ENCODE results near the gene METAP1D.
A peak's percentile ranks its signal among the peaks of the same experiment; 100 is the strongest.

METAP1D gene

DNA sequence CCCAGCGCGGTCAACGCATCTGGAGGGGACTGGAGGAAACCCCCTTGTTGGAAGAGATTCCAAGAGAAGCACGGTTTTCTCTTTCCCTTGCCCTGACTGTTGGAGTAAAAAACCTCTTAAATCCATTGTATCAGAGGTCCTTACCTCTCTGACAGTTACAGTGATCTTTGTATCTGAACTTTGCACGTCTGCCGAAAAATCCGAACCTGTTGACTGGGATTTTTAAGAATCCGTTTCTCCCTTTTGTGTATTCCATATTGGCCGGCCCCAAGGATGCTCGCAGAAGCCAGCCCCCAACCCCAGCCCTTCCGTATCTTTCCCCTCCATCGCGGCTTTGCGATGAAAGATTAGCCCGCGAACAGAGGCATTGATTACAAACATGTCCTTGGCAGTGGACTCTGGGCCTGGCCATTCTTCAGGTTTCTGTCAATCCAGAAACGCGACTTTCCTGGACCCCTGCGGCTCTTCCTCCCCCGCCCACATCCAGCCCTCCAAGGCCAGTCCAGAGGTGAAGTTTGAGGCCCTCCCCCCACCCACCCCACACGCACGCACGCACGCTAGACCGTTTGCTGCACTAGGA, 81.0 kb downstream of the METAP1D start:
- Histone ChIP-seq H3K27me3 (replicated peaks; ENCODE audit: control insufficient read depth, insufficient read depth, low read length) (no peaks in the 10 kb centered on the region; the same call in none of the 2 replicates), H3K4me3 (replicated peaks; ENCODE audit: low read depth, low read length) (no peak overlapping the region), H3K36me3 (ENCODE audit: control insufficient read depth, insufficient read depth, low read length) (no peaks in the 10 kb centered on the region)
- TF ChIP-seq, protein P1, sequence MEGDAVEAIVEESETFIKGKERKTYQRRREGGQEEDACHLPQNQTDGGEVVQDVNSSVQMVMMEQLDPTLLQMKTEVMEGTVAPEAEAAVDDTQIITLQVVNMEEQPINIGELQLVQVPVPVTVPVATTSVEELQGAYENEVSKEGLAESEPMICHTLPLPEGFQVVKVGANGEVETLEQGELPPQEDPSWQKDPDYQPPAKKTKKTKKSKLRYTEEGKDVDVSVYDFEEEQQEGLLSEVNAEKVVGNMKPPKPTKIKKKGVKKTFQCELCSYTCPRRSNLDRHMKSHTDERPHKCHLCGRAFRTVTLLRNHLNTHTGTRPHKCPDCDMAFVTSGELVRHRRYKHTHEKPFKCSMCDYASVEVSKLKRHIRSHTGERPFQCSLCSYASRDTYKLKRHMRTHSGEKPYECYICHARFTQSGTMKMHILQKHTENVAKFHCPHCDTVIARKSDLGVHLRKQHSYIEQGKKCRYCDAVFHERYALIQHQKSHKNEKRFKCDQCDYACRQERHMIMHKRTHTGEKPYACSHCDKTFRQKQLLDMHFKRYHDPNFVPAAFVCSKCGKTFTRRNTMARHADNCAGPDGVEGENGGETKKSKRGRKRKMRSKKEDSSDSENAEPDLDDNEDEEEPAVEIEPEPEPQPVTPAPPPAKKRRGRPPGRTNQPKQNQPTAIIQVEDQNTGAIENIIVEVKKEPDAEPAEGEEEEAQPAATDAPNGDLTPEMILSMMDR (IDR thresholded peaks at IDR 0.05; ENCODE audit: insufficient read depth, low read length, poor library complexity, severe bottlenecking) = no peak
- no peak for DNase-seq (ENCODE audit: extremely low read depth, insufficient read length)

DNA sequence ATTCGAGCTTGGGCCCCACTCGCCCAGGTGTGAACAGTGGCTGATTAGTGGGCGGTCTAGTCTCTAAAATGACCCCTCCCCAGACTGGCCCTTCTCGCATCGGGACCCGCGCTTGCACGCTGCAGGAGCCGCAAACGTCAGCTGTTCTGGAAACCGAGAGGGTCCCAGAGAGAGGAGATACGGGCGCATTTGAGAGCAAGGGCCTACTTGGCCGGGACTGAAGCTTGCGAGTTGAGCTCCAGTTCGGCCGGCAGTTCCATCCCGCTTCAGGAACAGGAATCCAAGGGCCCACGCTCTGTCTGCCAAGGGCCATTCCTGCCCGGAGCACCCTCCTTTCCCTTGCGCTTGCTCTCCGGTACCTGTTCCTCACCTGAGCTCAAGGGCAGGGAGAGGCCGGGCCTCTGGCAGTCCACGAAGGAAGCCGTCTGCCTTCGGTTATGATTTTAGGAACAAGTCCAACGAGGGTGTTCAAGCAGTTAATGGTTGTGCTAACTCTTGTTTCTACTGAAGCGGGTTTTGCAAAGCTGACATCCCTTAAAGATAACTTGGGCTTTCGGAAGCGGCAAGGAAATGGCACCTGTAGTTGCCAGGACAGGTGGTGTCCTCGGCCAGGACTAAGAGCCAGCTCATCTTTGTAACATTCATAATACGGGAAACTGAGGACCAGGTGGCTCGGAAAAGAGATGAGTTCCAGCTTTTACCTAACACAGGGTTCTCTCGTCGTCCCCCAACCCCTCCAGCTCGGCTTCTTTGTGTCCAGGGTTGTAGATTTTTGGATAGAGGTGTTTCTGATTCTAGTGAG, 81.7 kb downstream of the METAP1D start:
- Histone ChIP-seq H3K27me3 (replicated peaks; ENCODE audit: control insufficient read depth, insufficient read depth, low read length) (no peaks in the 10 kb centered on the region; the same call in none of the 2 replicates), H3K4me3 (replicated peaks; ENCODE audit: low read depth, low read length) (no peak overlapping the region), H3K36me3 (ENCODE audit: control insufficient read depth, insufficient read depth, low read length) (no peaks in the 10 kb centered on the region)
- TF ChIP-seq, protein P1 (IDR thresholded peaks at IDR 0.05; ENCODE audit: insufficient read depth, low read length, poor library complexity, severe bottlenecking) = no peak
- DNase-seq (ENCODE audit: extremely low read depth, insufficient read length) = no peak

DNA sequence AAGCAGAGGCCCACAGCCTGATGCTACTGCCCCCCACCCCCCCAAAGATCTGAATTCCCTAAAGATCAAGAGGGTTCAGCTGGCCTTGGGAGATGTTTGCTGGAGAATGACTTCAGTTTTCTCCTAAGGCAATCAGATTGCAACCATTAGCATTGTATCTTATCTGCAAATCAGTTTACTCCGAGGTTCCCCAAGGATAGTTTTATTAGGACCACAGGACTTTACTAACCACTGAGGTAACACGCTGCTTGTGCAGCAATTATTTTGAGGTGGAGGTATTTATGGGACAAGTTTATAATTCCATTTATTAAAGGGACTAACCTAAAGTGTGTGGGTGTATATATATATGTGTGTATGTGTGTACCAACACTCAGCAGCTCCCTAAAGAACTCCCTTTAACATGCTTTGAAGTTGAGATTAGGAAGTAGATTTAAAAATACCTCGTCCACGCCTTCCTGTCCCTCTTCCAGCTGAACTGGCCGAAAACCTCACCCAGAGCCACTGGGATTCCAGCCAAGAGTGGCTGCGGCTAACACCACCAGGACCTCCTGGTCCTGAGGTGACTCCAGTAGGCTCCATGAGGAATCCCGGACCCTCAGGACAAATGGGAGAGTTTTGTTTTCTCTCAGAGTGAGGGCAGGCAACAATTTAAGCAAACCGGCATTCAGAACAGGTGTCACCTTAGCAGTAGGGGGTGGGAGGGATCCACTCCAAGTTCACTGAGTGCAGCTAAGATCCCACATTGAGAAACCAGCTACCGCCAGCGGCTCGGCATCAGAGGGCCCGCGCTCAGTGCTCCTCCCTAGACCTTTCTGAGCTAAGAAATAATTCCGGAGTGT, 82.6 kb downstream of the METAP1D start:
- TF ChIP-seq, protein P1 (IDR thresholded peaks at IDR 0.05; ENCODE audit: insufficient read depth, low read length, poor library complexity, severe bottlenecking) = no peak
- H3K27me3 ChIP-seq (replicated peaks; ENCODE audit: control insufficient read depth, insufficient read depth, low read length) = no peaks in the 10 kb centered on the region; the same call in none of the 2 replicates
- H3K36me3 ChIP-seq (ENCODE audit: control insufficient read depth, insufficient read depth, low read length) = no peaks in the 10 kb centered on the region
- DNase-seq (ENCODE audit: extremely low read depth, insufficient read length) = no peak
- H3K4me3 ChIP-seq (replicated peaks; ENCODE audit: low read depth, low read length) = no peak overlapping the region

DNA sequence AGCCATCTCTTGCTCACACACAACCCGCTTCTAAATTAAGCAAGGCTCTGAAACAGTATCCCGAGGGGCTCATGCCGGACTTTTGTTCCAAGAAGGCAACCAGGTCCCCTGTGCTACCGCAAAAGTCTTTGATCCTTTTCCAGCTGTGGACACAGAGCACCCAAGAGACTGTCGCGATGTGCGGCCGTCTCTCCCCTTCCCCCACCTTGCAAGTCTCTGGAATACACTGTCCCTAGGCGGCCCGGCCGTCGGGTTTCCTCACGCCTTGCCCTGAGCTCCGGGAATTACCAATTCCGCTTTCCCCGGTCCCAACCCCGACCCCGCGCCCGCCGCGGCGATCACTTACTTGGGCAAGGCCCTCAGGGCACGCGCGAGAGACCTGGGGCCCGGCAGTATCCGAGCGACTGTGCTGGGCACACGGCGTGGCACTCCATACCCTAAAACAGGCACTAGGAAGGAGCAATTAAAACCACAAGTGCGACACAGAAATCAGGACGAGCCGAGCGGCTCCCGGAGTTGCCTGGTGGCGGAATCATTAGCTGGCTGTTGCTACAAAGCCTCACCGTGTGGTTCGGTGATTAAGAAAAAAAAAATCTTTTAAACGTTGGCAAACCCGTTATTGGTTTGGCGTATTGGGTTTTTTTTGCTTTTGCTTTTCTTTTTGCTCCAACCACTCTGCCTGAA, 83.3 kb downstream of the METAP1D start:
- Histone ChIP-seq H3K4me3 (replicated peaks; ENCODE audit: low read depth, low read length) (peak overlapping the region; percentile 26), H3K36me3 (ENCODE audit: control insufficient read depth, insufficient read depth, low read length) (no peaks in the 10 kb centered on the region), H3K27me3 (replicated peaks; ENCODE audit: control insufficient read depth, insufficient read depth, low read length) (no peaks in the 10 kb centered on the region; the same call in none of the 2 replicates)
- TF ChIP-seq, protein P1 (IDR thresholded peaks at IDR 0.05; ENCODE audit: insufficient read depth, low read length, poor library complexity, severe bottlenecking) = no peak
- DNase-seq (ENCODE audit: extremely low read depth, insufficient read length) = no peak

DNA sequence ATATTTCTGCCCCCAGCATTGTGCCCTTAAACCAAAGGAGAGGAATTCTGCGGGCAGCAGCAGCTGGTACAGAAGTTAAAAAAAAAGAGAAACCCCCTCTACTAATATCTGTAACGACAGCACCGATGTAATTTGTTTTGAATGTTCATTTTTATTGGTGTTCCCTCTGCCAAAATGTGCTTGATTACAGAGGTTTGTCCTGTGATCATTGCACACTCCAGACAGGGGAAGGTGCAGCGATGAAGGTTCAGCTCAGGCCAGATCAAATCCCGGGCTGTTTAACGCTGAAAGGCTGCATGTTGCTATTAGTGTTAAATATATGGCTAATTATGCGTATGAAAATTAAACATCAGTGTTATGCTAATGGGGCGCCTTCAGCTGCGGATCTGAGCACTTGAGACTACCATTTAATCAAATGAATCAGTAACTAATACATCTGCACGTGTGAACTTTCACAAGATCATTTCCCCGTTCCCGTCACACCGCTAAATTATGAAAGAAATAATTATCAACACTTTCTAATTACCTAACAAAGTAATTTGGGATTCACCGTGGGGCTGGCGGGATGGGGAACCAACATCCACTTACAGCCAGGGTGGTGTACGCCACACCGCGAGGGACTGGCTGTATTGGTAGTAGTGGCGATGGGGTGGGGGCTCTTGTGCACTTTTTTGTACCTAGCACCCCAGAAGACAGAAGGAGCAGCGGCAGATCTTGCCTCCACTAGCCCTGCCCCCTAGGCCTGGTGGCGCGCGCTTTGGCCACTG, 84.1 kb downstream of the METAP1D start:
- Histone ChIP-seq H3K4me3 (replicated peaks; ENCODE audit: low read depth, low read length) (peak overlapping the region; percentile 61), H3K36me3 (ENCODE audit: control insufficient read depth, insufficient read depth, low read length) (no peaks in the 10 kb centered on the region), H3K27me3 (replicated peaks; ENCODE audit: control insufficient read depth, insufficient read depth, low read length) (no peaks in the 10 kb centered on the region; the same call in none of the 2 replicates)
- DNase-seq (ENCODE audit: extremely low read depth, insufficient read length) = no peak
- TF ChIP-seq, protein P1 (IDR thresholded peaks at IDR 0.05; ENCODE audit: insufficient read depth, low read length, poor library complexity, severe bottlenecking) = no peak
